PC-9 (cell line): ENCODE measurements around the gene RAB22A. TPM values are rescaled to one million over a fixed set of nuclear protein-coding genes. Genes with fewer than 3 reads are reported as not detected.

Source experiments
- BruUV-seq: library from RNA; stranded (reverse); fragments of 400-500 nt; replicated peaks from 2 replicates; lab custom pipeline; 2021; lab: Mats Ljungman, UMichigan
- CTCF ChIA-PET: fragments of 300-600 bp; sonication (Branson Sonifier 250); formaldehyde crosslinking; loops from one replicate; lab custom pipeline; 2022; ENCODE audit warnings: antibody characterized with exemption; lab: Charles Lee
- POLR2A ChIA-PET: fragments of 300-600 bp; sonication (Branson Sonifier 250); formaldehyde crosslinking; loops from one replicate; lab custom pipeline; 2022; ENCODE audit warnings: antibody characterized with exemption; ENCODE audit not compliant: unreplicated experiment; lab: Charles Lee
- DNase-seq, 2 experiments: peaks; one replicate each; pipeline versions ENCODE4 v3.0.0 to v3.0.0-alpha.2; 2015 to 2022; ENCODE audit warnings: mixed read lengths in 1 of 2
- H2AFZ ChIP-seq: fragments of 200-600 bp; sonication (generic); 2 replicates; pipeline ENCODE4 v1.8.1; 2017; ENCODE audit warnings: antibody characterized with exemption
- H3F3A ChIP-seq: fragments of 200-600 bp; sonication (generic); 2 replicates; pipeline ENCODE4 v1.8.1; 2017; ENCODE audit warnings: antibody characterized with exemption, mild to moderate bottlenecking, low read depth; ENCODE audit not compliant: insufficient read depth
- H3K27ac ChIP-seq: fragments of 200-600 bp; sonication (generic); 2 replicates; pipeline ENCODE4 v1.6.1; 2016; ENCODE audit warnings: mixed run types
- H3K27me3 ChIP-seq: fragments of 200-600 bp; sonication (generic); 2 replicates; pipeline ENCODE4 v1.6.1; 2016; ENCODE audit warnings: low read depth, mixed run types; ENCODE audit not compliant: insufficient read depth
- H3K36me3 ChIP-seq: fragments of 200-600 bp; sonication (generic); 2 replicates; pipeline ENCODE4 v1.6.1; 2016; ENCODE audit warnings: low read depth, mixed run types
- H3K4me1 ChIP-seq: fragments of 200-600 bp; sonication (generic); replicated peaks from 2 replicates; pipeline ENCODE4 v1.6.1; 2016; ENCODE audit warnings: mixed run types; ENCODE audit not compliant: insufficient read depth
- H3K4me2 ChIP-seq: fragments of 200-600 bp; sonication (generic); 2 replicates; pipeline ENCODE4 v1.6.1; 2017; ENCODE audit warnings: mixed run types
- H3K4me3 ChIP-seq: fragments of 200-600 bp; sonication (generic); 2 replicates; pipeline ENCODE4 v1.6.1; 2016; ENCODE audit warnings: mixed run types
- H3K79me2 ChIP-seq: fragments of 200-600 bp; sonication (generic); 2 replicates; pipeline ENCODE4 v1.6.1; 2017; ENCODE audit warnings: low read depth, mixed run types
- H3K9me2 ChIP-seq: fragments of 200-600 bp; sonication (generic); 2 replicates; pipeline ENCODE4 v1.8.1; 2017; ENCODE audit warnings: mild to moderate bottlenecking; ENCODE audit not compliant: insufficient read depth
- H3K9me3 ChIP-seq: fragments of 200-600 bp; sonication (generic); 2 replicates; pipeline ENCODE4 v1.8.1; 2016; ENCODE audit warnings: low read depth; ENCODE audit not compliant: insufficient read depth
- H4K20me1 ChIP-seq: fragments of 200-600 bp; sonication (generic); 2 replicates; pipeline ENCODE4 v1.8.1; 2017; ENCODE audit not compliant: insufficient read depth
- CTCF ChIP-seq: fragments of 200-600 bp; sonication (generic); conservative IDR thresholded peaks from 2 replicates; pipeline ENCODE4 v1.6.1; 2017; ENCODE audit warnings: mixed run types, antibody characterized with exemption, mild to moderate bottlenecking, moderate library complexity
- EZH2 ChIP-seq: fragments of 200-600 bp; sonication (generic); IDR thresholded peaks from 2 replicates; pipeline ENCODE4 v1.8.0; 2017; ENCODE audit warnings: antibody characterized with exemption, low read depth
- intact Hi-C: fragments of 100-400 bp; cut with micrococcal nuclease; formaldehyde crosslinking; loops from one replicate; pipeline ENCODE4 v1.10.0; 2022; ENCODE audit not compliant: unreplicated experiment
- total RNA-seq: library from RNA; stranded (reverse); gene quantifications from 2 replicates; pipeline ENCODE4 v1.2.3, GENCODE V29; 2021

The RAB22A gene
- total RNA-seq, 1 experiment from 2014 or later: 28.9 TPM

GRCh38 chr20:58349570-58349969 is 40.1 kb downstream of the RAB22A start:
- H3F3A ChIP-seq: no peaks in the 10 kb centered on the region
- peaks cover 9% of the 10 kb centered on the region; the same call in 1 of the 2 replicates for H3K79me2 ChIP-seq
- H3K4me1 ChIP-seq: peaks cover 6% of the 10 kb centered on the region; the same call in 1 of the 2 replicates
- no peak overlapping the region for H3K4me3 ChIP-seq
- H3K36me3 ChIP-seq: peaks cover 35% of the 10 kb centered on the region
- no peak overlapping the region for H3K27ac ChIP-seq
- intact Hi-C loops: no loop called here
- BruUV-seq: no TSS peak
- peak in 1 of 2 experiments; percentile 61 for DNase-seq
- no peak overlapping the region for H2AFZ ChIP-seq
- TF ChIP-seq CTCF (no peak), EZH2 (no peak)
- H3K4me2 ChIP-seq: no peak overlapping the region
- no peaks in the 10 kb centered on the region for H3K9me2 ChIP-seq
- ChIA-PET CTCF (no interaction called here), POLR2A (no interaction called here)
- H4K20me1 ChIP-seq: no peaks in the 10 kb centered on the region
- H3K9me3 ChIP-seq: 0 out of 2 replicates have a peak, but pooled peaks cover 3% of the 10 kb centered on the region
- H3K27me3 ChIP-seq: no peaks in the 10 kb centered on the region

- Histone ChIP-seq H3K36me3 (peaks cover 17% of the 10 kb centered on the region), H3K9me3 (no peaks in the 10 kb centered on the region), H3K9me2 (no peaks in the 10 kb centered on the region), H3K4me3 (no peak overlapping the region), H3K4me2 (no peak overlapping the region), H3K79me2 (no peaks in the 10 kb centered on the region), H3K27me3 (no peaks in the 10 kb centered on the region), H3F3A (no peaks in the 10 kb centered on the region), H2AFZ (no peak overlapping the region), H3K4me1 (peaks cover 6% of the 10 kb centered on the region; the same call in 1 of the 2 replicates), H3K27ac (no peak overlapping the region), H4K20me1 (no peaks in the 10 kb centered on the region; the same call in 1 of the 2 replicates)
- DNase-seq: no peak
- no TSS peak for BruUV-seq
- ChIA-PET POLR2A (interaction anchor here (0.6 kb wide), 1 partner anchor 38 kb away, joined by 5 read pairs; no protein-coding TSS in a partner anchor), CTCF (no interaction called here)
- TF ChIP-seq EZH2: no peak
- no peak for TF ChIP-seq CTCF
- intact Hi-C loops: no loop called here
These were observed 43.0 kb downstream of the RAB22A start for GRCh38 chr20:58352468-58352867.

- peaks cover 30% of the 10 kb centered on the region for H3K36me3 ChIP-seq
- no peaks in the 10 kb centered on the region for H3K4me1 ChIP-seq
- CTCF ChIA-PET: no interaction called here
- no peak overlapping the region for H3K4me2 ChIP-seq
- DNase-seq: no peak
- no peaks in the 10 kb centered on the region for H3K9me2 ChIP-seq
- H3K27ac ChIP-seq: no peak overlapping the region
- TF ChIP-seq CTCF (no peak), EZH2 (no peak)
- no peaks in the 10 kb centered on the region; the same call in 1 of the 2 replicates for H4K20me1 ChIP-seq
- H3K27me3 ChIP-seq: no peaks in the 10 kb centered on the region
- POLR2A ChIA-PET: interaction anchor here (0.7 kb wide), 1 partner anchor 49 kb away, joined by 8 read pairs; no protein-coding TSS in a partner anchor
- H2AFZ ChIP-seq: no peak overlapping the region
- H3K4me3 ChIP-seq: no peak overlapping the region
- no peaks in the 10 kb centered on the region for H3K9me3 ChIP-seq
- no TSS peak for BruUV-seq
- H3F3A ChIP-seq: peaks cover 3% of the 10 kb centered on the region; the same call in 1 of the 2 replicates
- H3K79me2 ChIP-seq: no peaks in the 10 kb centered on the region
- intact Hi-C loops: no loop called here
These were observed 49.9 kb downstream of the RAB22A start for GRCh38 chr20:58359441-58359840.
